22Rv1 (cell line): Measurements from ENCODE around the gene TMEM19.

Experiments
- H3K27ac ChIP-seq: fragments of 450-650 bp; 2 replicates; pipeline ENCODE4 v1.5.1; 2017
- ZFX ChIP-seq: fragments of 450-650 bp; IDR thresholded peaks from 2 replicates; pipeline ENCODE4 v1.6.1; 2017; ENCODE audit warnings: antibody characterized with exemption, borderline replicate concordance
- TF ChIP-seq, protein P1 (sequence below): fragments of 450-650 bp; IDR thresholded peaks from 2 replicates; pipeline ENCODE4 v1.5.1; 2017; ENCODE audit warnings: mild to moderate bottlenecking

The TMEM19 gene

DNA sequence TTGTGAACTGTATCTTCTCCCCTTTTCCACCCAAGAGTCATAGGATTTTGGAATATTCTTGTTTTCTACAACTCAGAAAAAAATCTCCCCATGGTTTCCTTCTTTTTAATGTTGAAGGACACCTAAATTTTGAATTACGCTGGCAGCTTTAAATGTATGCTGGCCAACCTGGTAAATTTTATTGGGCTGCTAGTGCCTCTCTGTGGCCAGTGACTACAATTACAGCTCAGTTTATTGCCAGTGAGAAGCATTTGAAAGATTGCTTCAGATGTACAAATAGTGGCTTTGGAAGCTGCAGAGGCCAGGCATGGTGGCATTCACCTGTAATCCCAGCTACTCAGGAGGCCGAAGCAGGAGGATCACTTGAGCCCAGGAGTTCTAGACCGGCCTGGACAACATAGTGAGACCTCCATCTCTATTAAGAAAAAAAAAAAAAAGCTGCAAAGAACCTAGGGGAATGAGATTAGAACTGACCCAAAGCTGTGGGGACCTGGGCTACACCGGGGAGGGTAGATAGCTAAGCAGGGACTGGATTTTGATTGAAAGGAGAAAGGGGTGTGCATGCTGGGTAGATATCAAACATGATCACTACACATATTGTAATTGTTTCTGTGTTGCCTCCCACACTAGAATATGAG, 61.2 kb downstream of the TMEM19 start:
- TF ChIP-seq ZFX: no peak
- TF ChIP-seq, protein P1, sequence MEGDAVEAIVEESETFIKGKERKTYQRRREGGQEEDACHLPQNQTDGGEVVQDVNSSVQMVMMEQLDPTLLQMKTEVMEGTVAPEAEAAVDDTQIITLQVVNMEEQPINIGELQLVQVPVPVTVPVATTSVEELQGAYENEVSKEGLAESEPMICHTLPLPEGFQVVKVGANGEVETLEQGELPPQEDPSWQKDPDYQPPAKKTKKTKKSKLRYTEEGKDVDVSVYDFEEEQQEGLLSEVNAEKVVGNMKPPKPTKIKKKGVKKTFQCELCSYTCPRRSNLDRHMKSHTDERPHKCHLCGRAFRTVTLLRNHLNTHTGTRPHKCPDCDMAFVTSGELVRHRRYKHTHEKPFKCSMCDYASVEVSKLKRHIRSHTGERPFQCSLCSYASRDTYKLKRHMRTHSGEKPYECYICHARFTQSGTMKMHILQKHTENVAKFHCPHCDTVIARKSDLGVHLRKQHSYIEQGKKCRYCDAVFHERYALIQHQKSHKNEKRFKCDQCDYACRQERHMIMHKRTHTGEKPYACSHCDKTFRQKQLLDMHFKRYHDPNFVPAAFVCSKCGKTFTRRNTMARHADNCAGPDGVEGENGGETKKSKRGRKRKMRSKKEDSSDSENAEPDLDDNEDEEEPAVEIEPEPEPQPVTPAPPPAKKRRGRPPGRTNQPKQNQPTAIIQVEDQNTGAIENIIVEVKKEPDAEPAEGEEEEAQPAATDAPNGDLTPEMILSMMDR: peak; percentile 93
- H3K27ac ChIP-seq: no peak overlapping the region

DNA sequence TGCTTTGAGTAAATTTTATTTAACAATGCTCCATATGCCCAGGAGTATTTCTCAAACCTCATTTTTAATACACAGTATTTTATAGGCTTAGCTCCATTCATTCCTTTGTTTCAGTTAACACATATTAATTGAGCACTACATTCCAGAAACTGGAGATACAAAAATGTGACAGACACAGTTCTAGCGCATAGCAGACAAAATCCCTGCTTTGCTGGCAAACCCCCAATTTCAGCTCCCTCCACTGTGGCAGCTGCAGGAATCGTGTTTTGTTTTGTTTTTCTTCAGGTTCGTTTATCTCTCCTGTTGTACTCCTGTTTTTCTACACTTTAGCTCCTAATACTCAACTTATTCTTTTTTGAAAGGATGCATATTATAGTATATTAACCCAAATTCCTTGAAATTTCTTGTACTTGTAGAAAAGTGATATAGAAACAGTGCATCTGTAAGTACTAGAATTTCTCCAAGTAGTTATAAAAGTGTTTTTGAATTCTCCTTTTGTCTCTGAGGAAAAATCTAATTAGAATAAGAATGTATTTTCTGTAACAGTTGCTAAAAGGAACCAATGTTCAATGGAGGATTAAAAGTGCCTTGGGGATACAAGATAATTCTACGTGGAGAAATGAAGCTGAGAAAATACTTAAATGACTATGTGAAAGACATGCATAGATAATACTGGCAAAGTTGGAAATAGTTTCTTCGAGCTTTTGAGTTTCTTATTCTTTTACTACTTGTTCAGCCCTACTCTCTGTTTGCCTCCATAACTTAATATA, 62.4 kb downstream of the TMEM19 start:
- no peak overlapping the region for H3K27ac ChIP-seq
- TF ChIP-seq, protein P1: no peak
- TF ChIP-seq ZFX: no peak

DNA sequence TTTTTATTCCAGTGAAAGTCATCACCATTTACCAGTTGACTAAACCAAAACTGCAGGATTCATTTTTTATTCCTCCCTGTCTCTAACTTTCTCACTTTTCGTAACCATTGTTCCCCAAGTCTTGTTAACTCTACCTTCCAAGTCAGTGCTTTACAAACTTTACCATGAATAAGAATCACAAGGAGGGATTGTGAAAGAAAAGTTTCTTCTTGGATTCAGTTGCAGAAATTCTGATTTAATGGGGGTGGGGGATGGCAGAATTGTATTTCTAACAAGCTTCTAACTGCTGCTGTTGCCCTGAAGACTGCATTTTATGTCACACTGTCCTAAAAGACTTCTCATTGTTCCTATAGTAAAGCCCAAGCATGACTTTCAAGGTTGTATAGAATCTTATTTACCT, 63.8 kb downstream of the TMEM19 start:
- H3K27ac ChIP-seq: no peak overlapping the region
- no peak for TF ChIP-seq ZFX
- TF ChIP-seq, protein P1: no peak

DNA sequence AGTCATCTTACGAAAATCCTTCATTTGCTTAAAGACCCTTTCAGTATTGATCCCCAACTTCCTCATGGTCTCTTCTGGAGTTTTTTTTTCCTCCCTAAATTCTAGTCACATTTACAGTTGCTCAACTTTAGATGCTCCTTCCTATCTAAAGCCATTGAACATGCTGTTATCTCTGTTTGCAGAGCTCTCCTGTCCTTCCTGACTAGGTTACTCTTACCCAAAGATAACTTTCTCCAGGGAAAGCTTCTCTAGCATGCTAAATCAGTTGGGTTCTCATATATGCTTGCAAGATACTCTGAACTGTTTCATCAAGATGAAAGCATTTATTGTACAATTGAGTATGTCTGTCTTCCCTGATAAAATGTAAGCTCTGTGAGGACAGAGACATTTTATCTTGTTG, 67.0 kb downstream of the TMEM19 start:
- TF ChIP-seq, protein P1: no peak
- TF ChIP-seq ZFX: no peak
- H3K27ac ChIP-seq: no peak overlapping the region
